ENCODE results near the gene HTR2B. TPM values are rescaled to one million over a fixed set of nuclear protein-coding genes. Genes with fewer than 3 reads are reported as not detected.
"Not testable (repeated sequence)": the region's sequence is repeated elsewhere in the genome, so short reads cannot be mapped to it uniquely, and the experiment has no call there.

Gene HTR2B
- total RNA-seq, 1 donor: 2.9 TPM

DNA sequence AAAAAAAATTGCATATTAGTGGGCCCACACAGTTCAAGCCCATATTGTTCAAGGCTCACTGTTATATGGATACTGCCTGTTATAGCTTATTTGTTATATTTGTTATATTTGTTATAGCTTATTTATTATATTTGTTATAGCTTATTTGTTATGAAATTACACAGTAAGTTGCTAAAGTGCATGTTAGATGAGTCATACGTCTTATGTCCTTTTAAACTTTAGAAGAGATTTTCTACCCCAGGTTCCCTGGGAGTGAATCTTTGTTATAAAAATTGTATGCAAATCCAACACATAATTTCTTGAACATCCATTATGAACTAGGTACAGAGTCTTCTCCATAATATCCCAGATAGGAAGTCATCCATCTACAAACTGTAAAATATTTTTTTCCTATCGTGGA lies 22.1 kb downstream of the HTR2B start:
- H3K36me3 ChIP-seq (ENCODE audit: insufficient read depth, low read length): peaks cover 23% of the 10 kb centered on the region
- DNase-seq (ENCODE audit: insufficient read length, low spot score, missing footprints): no peak
- peaks cover 27% of the 10 kb centered on the region for H3K79me2 ChIP-seq (ENCODE audit: insufficient read depth, low read length)
- H3K4me3 ChIP-seq (ENCODE audit: insufficient read depth, low read length): no peak overlapping the region
- H3K27ac ChIP-seq (ENCODE audit: low read depth, low read length): peak overlapping the region; percentile 60
- no peaks in the 10 kb centered on the region for H3K27me3 ChIP-seq (ENCODE audit: insufficient read depth, low read length)
- TF ChIP-seq CTCF (IDR thresholded peaks at IDR 0.05; ENCODE audit: extremely low read depth, low read depth, low read length): no peak
- H3K4me2 ChIP-seq (ENCODE audit: insufficient read depth, low read length): no peak overlapping the region
- H2AFZ ChIP-seq (ENCODE audit: low read length): no peak overlapping the region
- no peaks in the 10 kb centered on the region for H4K20me1 ChIP-seq (ENCODE audit: insufficient read depth, low read length)
- peaks cover 6% of the 10 kb centered on the region for H3K9me3 ChIP-seq (ENCODE audit: low read depth, low read length)
- peaks cover 28% of the 10 kb centered on the region for H3K4me1 ChIP-seq (ENCODE audit: insufficient read depth, low read length)

DNA sequence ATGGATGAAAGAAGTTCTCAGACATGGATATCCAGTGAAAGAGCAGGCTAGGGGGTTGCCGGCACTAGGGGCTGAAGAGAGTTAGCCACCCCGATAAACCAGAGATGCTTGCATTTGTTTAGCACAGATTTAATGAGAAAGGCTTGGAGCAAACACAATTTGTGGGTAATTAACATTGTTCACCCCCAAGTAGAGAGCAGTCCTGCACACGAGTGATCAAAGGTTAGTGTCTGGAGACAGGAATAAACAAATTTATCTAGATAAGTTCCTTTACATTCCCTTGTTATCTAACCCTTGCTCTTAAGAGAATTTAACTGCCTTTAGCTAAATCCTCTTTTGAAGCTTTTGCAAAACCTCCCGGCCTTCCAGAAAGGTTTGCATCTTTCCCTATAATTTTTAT lies 23.9 kb downstream of the HTR2B start:
- peaks cover 10% of the 10 kb centered on the region for H3K79me2 ChIP-seq (ENCODE audit: insufficient read depth, low read length)
- H2AFZ ChIP-seq (ENCODE audit: low read length): no peak overlapping the region
- DNase-seq (ENCODE audit: insufficient read length, low spot score, missing footprints): no peak
- H3K4me3 ChIP-seq (ENCODE audit: insufficient read depth, low read length): no peak overlapping the region
- H3K27me3 ChIP-seq (ENCODE audit: insufficient read depth, low read length): no peaks in the 10 kb centered on the region
- no peak for TF ChIP-seq CTCF (IDR thresholded peaks at IDR 0.05; ENCODE audit: extremely low read depth, low read depth, low read length)
- no peak overlapping the region for H3K4me2 ChIP-seq (ENCODE audit: insufficient read depth, low read length)
- peaks cover 28% of the 10 kb centered on the region for H3K4me1 ChIP-seq (ENCODE audit: insufficient read depth, low read length)
- H3K27ac ChIP-seq (ENCODE audit: low read depth, low read length): no peak overlapping the region
- peaks cover 6% of the 10 kb centered on the region for H3K9me3 ChIP-seq (ENCODE audit: low read depth, low read length)
- no peaks in the 10 kb centered on the region for H4K20me1 ChIP-seq (ENCODE audit: insufficient read depth, low read length)
- peaks cover 36% of the 10 kb centered on the region for H3K36me3 ChIP-seq (ENCODE audit: insufficient read depth, low read length)

GRCh38 chr2:231100321-231100720 lies 24.5 kb downstream of the HTR2B start:
- H3K27me3 ChIP-seq (ENCODE audit: insufficient read depth, low read length); H3K4me3 ChIP-seq (ENCODE audit: insufficient read depth, low read length); DNase-seq (ENCODE audit: insufficient read length, low spot score, missing footprints); H3K79me2 ChIP-seq (ENCODE audit: insufficient read depth, low read length); H3K4me2 ChIP-seq (ENCODE audit: insufficient read depth, low read length); H2AFZ ChIP-seq (ENCODE audit: low read length); H4K20me1 ChIP-seq (ENCODE audit: insufficient read depth, low read length); H3K27ac ChIP-seq (ENCODE audit: low read depth, low read length); H3K9me3 ChIP-seq (ENCODE audit: low read depth, low read length): not testable (repeated sequence)
- Histone ChIP-seq H3K4me1 (ENCODE audit: insufficient read depth, low read length) (peaks cover 28% of the 10 kb centered on the region), H3K36me3 (ENCODE audit: insufficient read depth, low read length) (peaks cover 38% of the 10 kb centered on the region)

GRCh38 chr2:231099918-231100317 lies 24.9 kb downstream of the HTR2B start:
- Histone ChIP-seq H4K20me1 (ENCODE audit: insufficient read depth, low read length) (no peaks in the 10 kb centered on the region), H3K27me3 (ENCODE audit: insufficient read depth, low read length) (no peaks in the 10 kb centered on the region)
- no peak for TF ChIP-seq CTCF (IDR thresholded peaks at IDR 0.05; ENCODE audit: extremely low read depth, low read depth, low read length)

More at GRCh38 chr2:231099918-231100317, 24.9 kb downstream of the HTR2B start:
- Histone ChIP-seq H2AFZ (ENCODE audit: low read length) (no peak overlapping the region), H3K9me3 (ENCODE audit: low read depth, low read length) (peaks cover 6% of the 10 kb centered on the region), H3K4me1 (ENCODE audit: insufficient read depth, low read length) (peaks cover 28% of the 10 kb centered on the region), H3K27ac (ENCODE audit: low read depth, low read length) (no peak overlapping the region), H3K4me2 (ENCODE audit: insufficient read depth, low read length) (no peak overlapping the region), H3K79me2 (ENCODE audit: insufficient read depth, low read length) (peaks cover 8% of the 10 kb centered on the region), H3K4me3 (ENCODE audit: insufficient read depth, low read length) (no peak overlapping the region), H3K36me3 (ENCODE audit: insufficient read depth, low read length) (peaks cover 42% of the 10 kb centered on the region)
- DNase-seq (ENCODE audit: insufficient read length, low spot score, missing footprints): no peak
